Measurements from ENCODE around the gene PIBF1. TPM values are rescaled to one million over a fixed set of nuclear protein-coding genes. Genes with fewer than 3 reads are reported as not detected.

PIBF1 gene
- total and polyA plus RNA-seq, 10 of the 15 experiments (the other 5 are each of a cell fraction or from before 2014, with no cell fraction given) = 6.4 to 24.5 (median 11.1) TPM

DNA sequence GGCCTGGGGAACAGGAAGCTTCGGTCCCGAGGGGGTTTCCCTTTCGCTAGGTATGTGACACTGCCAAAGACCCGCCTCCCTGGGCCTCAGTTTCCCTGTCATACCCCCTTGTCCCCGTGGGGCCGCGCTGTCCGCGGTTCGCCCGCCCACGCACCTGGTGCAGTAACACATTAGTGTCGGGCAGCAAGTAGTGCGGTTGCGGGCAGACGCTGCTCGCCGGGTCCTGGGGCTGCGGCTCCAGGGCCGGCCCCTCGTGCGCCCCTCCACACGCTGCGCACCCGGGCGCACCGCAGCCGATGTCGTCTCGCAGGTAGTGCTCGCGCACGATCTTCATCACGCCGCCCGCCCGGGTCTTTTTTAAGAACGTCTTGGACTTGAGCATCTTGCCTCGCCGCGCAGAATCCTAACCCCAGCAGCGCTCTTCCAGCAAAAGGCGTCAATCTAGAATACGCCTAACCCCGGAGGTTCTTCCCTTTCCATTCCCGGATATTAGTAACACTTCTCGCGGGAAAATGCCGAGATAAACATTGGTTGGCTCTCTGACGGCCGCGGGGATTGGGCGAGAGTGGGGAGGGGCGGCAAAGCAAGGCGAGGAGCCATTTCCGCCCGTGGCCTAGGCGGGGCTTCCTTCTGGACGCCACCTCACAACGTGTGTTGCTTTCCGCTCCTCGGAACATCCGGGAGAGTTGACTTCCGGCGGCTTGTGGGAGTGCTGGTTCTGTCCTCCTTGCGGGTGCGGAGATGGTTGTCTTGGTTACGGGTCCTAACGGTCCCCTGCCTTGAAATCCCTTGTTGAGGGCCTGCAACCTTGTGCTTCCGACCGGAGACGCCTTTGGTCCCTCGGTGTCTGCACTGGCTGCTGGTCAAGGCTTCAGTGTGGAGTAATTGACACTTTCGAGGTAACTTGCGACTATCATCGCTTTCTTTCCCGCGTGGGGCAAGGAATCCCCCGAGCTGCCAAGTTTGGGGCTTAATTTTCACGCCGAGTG lies at the start of gene PIBF1, which contains the start of gene DIS3 (continued):
- TF ChIP-seq, protein P1, sequence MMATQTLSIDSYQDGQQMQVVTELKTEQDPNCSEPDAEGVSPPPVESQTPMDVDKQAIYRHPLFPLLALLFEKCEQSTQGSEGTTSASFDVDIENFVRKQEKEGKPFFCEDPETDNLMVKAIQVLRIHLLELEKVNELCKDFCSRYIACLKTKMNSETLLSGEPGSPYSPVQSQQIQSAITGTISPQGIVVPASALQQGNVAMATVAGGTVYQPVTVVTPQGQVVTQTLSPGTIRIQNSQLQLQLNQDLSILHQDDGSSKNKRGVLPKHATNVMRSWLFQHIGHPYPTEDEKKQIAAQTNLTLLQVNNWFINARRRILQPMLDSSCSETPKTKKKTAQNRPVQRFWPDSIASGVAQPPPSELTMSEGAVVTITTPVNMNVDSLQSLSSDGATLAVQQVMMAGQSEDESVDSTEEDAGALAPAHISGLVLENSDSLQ (IDR thresholded peaks at IDR 0.05) = peak; percentile 88
- TF ChIP-seq HCFC1 (IDR thresholded peaks at IDR 0.05; ENCODE audit: low read length) (peak; percentile 61), CHD1 (IDR thresholded peaks at IDR 0.05; ENCODE audit: low read depth, low read length) (no peak), ZNF207 (IDR thresholded peaks at IDR 0.05; ENCODE audit: borderline replicate concordance) (peak; percentile 67; the same call in 1 of the 2 replicates), ZNF274 (IDR thresholded peaks at IDR 0.05; ENCODE audit: insufficient read depth, insufficient read length) (no peak), MTA2 (IDR thresholded peaks at IDR 0.05; ENCODE audit: low read depth) (0 out of 2 replicates have a peak, but pooled peaks have one; percentile 12), TBL1XR1 (IDR thresholded peaks at IDR 0.05; ENCODE audit: low read depth, low read length) (no peak), HDAC2 (IDR thresholded peaks at IDR 0.05) (no peak), BCLAF1 (IDR thresholded peaks at IDR 0.05) (no peak), BHLHE40 (IDR thresholded peaks at IDR 0.05; ENCODE audit: borderline replicate concordance in 1 of 2, low read depth in 2 of 2, low read length in 1 of 2) (peak; percentile 83 to 86; a peak in 3 of 4 replicates), ZNF592 (IDR thresholded peaks at IDR 0.05) (no peak), TCF12 (IDR thresholded peaks at IDR 0.05; ENCODE audit: low read depth, low read length) (0 out of 2 replicates have a peak, but pooled peaks have one; percentile 3), STAT3 (IDR thresholded peaks at IDR 0.05; ENCODE audit: low read depth, low read length) (0 out of 2 replicates have a peak, but pooled peaks have one; percentile 58), NR2C1 (IDR thresholded peaks at IDR 0.05) (peak; percentile 87), POU2F2 (IDR thresholded peaks at IDR 0.05; ENCODE audit: borderline replicate concordance, low read depth, low read length) (peak; percentile 77; the same call in 1 of the 3 replicates)
- TF ChIP-seq, protein P2, sequence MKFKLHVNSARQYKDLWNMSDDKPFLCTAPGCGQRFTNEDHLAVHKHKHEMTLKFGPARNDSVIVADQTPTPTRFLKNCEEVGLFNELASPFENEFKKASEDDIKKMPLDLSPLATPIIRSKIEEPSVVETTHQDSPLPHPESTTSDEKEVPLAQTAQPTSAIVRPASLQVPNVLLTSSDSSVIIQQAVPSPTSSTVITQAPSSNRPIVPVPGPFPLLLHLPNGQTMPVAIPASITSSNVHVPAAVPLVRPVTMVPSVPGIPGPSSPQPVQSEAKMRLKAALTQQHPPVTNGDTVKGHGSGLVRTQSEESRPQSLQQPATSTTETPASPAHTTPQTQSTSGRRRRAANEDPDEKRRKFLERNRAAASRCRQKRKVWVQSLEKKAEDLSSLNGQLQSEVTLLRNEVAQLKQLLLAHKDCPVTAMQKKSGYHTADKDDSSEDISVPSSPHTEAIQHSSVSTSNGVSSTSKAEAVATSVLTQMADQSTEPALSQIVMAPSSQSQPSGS (IDR thresholded peaks at IDR 0.05; ENCODE audit: low read length) = no peak
- TF ChIP-seq, protein P3, sequence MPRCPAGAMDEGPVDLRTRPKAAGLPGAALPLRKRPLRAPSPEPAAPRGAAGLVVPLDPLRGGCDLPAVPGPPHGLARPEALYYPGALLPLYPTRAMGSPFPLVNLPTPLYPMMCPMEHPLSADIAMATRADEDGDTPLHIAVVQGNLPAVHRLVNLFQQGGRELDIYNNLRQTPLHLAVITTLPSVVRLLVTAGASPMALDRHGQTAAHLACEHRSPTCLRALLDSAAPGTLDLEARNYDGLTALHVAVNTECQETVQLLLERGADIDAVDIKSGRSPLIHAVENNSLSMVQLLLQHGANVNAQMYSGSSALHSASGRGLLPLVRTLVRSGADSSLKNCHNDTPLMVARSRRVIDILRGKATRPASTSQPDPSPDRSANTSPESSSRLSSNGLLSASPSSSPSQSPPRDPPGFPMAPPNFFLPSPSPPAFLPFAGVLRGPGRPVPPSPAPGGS (IDR thresholded peaks at IDR 0.05; ENCODE audit: borderline replicate concordance, insufficient read depth, low read depth, low read length, poor library complexity, severe bottlenecking) = no peak

Data from GM12878 (cell line).